ENCODE data around the gene SPTBN5.

DNA sequence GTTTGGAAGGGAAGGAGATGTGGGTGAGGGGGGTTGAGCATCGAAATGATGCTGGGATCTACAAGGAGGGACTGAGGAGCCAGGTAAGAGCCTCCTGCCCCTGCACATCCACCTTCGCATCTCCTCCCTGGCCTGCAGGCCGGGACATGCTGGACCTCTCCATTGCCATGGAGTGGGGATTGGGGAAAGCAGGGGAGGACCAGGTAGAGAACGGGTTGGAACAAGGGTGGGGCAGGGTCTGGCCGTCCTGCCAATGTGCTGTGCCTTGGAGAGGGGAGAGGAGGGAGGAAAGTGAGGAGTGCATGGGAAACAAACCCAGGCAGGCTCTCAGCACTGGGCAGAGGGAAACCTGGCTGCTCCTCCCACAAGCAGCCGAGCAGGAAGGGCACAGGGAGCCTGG is 44.6 kb downstream of the SPTBN5 start:
- TF ChIP-seq CTCF (IDR thresholded peaks at IDR 0.05; ENCODE audit: low read length) (no peak), EZH2 (IDR thresholded peaks at IDR 0.05; ENCODE audit: borderline replicate concordance, low read length) (no peak)
